CD14-positive monocyte (primary cell): ENCODE results near the gene PER1. TPM values are rescaled to one million over a fixed set of nuclear protein-coding genes. Genes with fewer than 3 reads are reported as not detected.

Experiments
- DNase-seq, 3 donors: peaks; one replicate each; pipeline ENCODE4 v3.0.0-alpha.2; 2011 to 2022
- H2AFZ ChIP-seq: 2 replicates; pipeline ENCODE4 v1.6.0; 2012; ENCODE audit warnings: mild to moderate bottlenecking, low read depth, low read length, inconsistent platforms; ENCODE audit not compliant: insufficient read depth, poor library complexity, severe bottlenecking
- H3K27ac ChIP-seq, 2 donors: 1 replicate in 1 of 2; 2 replicates in 1 of 2; pipeline ENCODE4 v1.5.1; 2012 to 2013; ENCODE audit warnings: low read length in 2 of 2, control low read depth in 1 of 2, inconsistent platforms in 1 of 2, low read depth in 1 of 2, mild to moderate bottlenecking in 1 of 2
- H3K27me3 ChIP-seq, 2 donors: one replicate each; pipeline versions ENCODE4 v1.6.0 to v1.6.1; 2011 to 2013; ENCODE audit warnings: low read length in 2 of 2; ENCODE audit not compliant: control insufficient read depth in 2 of 2, insufficient read depth in 2 of 2
- H3K36me3 ChIP-seq, 2 donors: replicated peaks in 1 of 2; 1 replicate in 1 of 2; 2 replicates in 1 of 2; pipeline versions ENCODE4 v1.5.1 to v1.6.1; 2012 to 2013; ENCODE audit warnings: low read length in 2 of 2, control low read depth in 1 of 2, inconsistent platforms in 1 of 2, mild to moderate bottlenecking in 1 of 2; ENCODE audit not compliant: insufficient read depth in 2 of 2, control insufficient read depth in 1 of 2
- H3K4me1 ChIP-seq, 2 donors: 1 replicate in 1 of 2; 2 replicates in 1 of 2; pipeline versions ENCODE4 v1.5.1 to v1.6.1; 2012 to 2013; ENCODE audit warnings: low read length in 2 of 2, control low read depth in 1 of 2, inconsistent platforms in 1 of 2, mild to moderate bottlenecking in 1 of 2, moderate library complexity in 1 of 2; ENCODE audit not compliant: insufficient read depth in 2 of 2, control insufficient read depth in 1 of 2
- H3K4me2 ChIP-seq: replicated peaks from 2 replicates; pipeline ENCODE3; 2012; ENCODE audit warnings: low read length, moderate library complexity, mild to moderate bottlenecking; ENCODE audit not compliant: poor library complexity, severe bottlenecking; ENCODE audit errors: extremely low read depth
- H3K4me3 ChIP-seq, 3 experiments: fragments of 200-600 bp in 1 of 3; sonication (generic) in 1 of 3; replicated peaks in 1 of 3; 1 replicate in 2 of 3; 2 replicates in 1 of 3; pipeline ENCODE4 v1.5.1; 2011 to 2013; ENCODE audit warnings: low read length in 3 of 3, mild to moderate bottlenecking in 3 of 3, control low read depth in 2 of 3, low read depth in 2 of 3, inconsistent platforms in 1 of 3, moderate library complexity in 1 of 3
- H3K79me2 ChIP-seq: 2 replicates; pipeline ENCODE4 v1.6.0; 2012; ENCODE audit warnings: mild to moderate bottlenecking, control low read depth, inconsistent platforms, low read length, moderate library complexity; ENCODE audit not compliant: insufficient read depth
- H3K9ac ChIP-seq: 2 replicates; pipeline ENCODE4 v1.6.0; 2017; ENCODE audit warnings: low read length, mild to moderate bottlenecking; ENCODE audit not compliant: insufficient read depth, poor library complexity, severe bottlenecking
- H3K9me3 ChIP-seq, 2 donors: replicated peaks in 1 of 2; 1 replicate in 1 of 2; 2 replicates in 1 of 2; pipeline versions ENCODE4 v1.5.1 to v1.6.1; 2012 to 2013; ENCODE audit warnings: low read length in 2 of 2, control low read depth in 1 of 2; ENCODE audit not compliant: control insufficient read depth in 1 of 2, insufficient read depth in 1 of 2
- H4K20me1 ChIP-seq: 2 replicates; pipeline ENCODE4 v1.6.0; 2012; ENCODE audit warnings: mild to moderate bottlenecking, low read length, control low read depth, moderate library complexity; ENCODE audit not compliant: insufficient read depth
- H3K27ac Mint-ChIP-seq, 7 donors: one replicate each; pipeline ENCODE4 v1.8.0; 2020; ENCODE audit warnings: mild to moderate bottlenecking in 7 of 7, mixed read lengths in 7 of 7, moderate library complexity in 6 of 7, inconsistent platforms in 2 of 7
- H3K27me3 Mint-ChIP-seq, 3 donors: one replicate each; pipeline ENCODE4 v1.8.0; 2021 to 2022; ENCODE audit warnings: low read depth in 3 of 3, mild to moderate bottlenecking in 3 of 3, mixed read lengths in 3 of 3, moderate library complexity in 3 of 3, inconsistent platforms in 1 of 3
- H3K36me3 Mint-ChIP-seq, 2 donors: one replicate each; pipeline ENCODE4 v1.8.0; 2020; ENCODE audit warnings: mixed read lengths in 2 of 2, inconsistent platforms in 1 of 2, mild to moderate bottlenecking in 1 of 2
- H3K4me1 Mint-ChIP-seq: one replicate; pipeline ENCODE4 v1.8.0; 2020; ENCODE audit warnings: mild to moderate bottlenecking, mixed read lengths
- H3K4me3 Mint-ChIP-seq, 2 donors: one replicate each; pipeline ENCODE4 v1.8.0; 2020; ENCODE audit warnings: mild to moderate bottlenecking in 2 of 2, mixed read lengths in 2 of 2, moderate library complexity in 1 of 2
- H3K9me3 Mint-ChIP-seq, 7 donors: one replicate each; pipeline ENCODE4 v1.8.0; 2020 to 2022; ENCODE audit warnings: mixed read lengths in 7 of 7, mild to moderate bottlenecking in 6 of 7, moderate library complexity in 6 of 7, inconsistent platforms in 2 of 7
- WGBS: methylation state at CpG from one replicate; pipeline ENCODE4 v1.1.5; 2013; ENCODE audit warnings: missing lambda C conversion rate; ENCODE audit not compliant: insufficient coverage; 5-methylcytosine and 5-hydroxymethylcytosine counted together
- intact Hi-C, 2 donors: fragments of 100-400 bp; cut with micrococcal nuclease; formaldehyde crosslinking; loops; one replicate each; pipeline versions ENCODE4 v1.15.0 to v1.15.1; 2023
- polyA plus RNA-seq, 3 donors: library from polyadenylated mRNA; depleted of rRNA in 1 of 3; unstranded in 2 of 3; stranded (reverse) in 1 of 3; fragments of 300-500 nt in 2 of 3; fragments of >200 nt in 1 of 3; fragmentation: Illumina TruSeq in 2 of 3; gene quantifications; 1 replicate in 2 of 3; 2 replicates in 1 of 3; pipeline ENCODE4 v1.2.3, GENCODE V29; 2012 to 2021
- TF ChIP-seq, protein P1 (sequence below): fragments of 200-600 bp; IDR thresholded peaks from one replicate; pipeline ENCODE4 v1.8.0; 2022; ENCODE audit warnings: antibody characterized with exemption, mild to moderate bottlenecking

The PER1 gene
- polyA plus RNA-seq, 3 donors, result 5.6 to 457 (median 9.6) TPM

DNA sequence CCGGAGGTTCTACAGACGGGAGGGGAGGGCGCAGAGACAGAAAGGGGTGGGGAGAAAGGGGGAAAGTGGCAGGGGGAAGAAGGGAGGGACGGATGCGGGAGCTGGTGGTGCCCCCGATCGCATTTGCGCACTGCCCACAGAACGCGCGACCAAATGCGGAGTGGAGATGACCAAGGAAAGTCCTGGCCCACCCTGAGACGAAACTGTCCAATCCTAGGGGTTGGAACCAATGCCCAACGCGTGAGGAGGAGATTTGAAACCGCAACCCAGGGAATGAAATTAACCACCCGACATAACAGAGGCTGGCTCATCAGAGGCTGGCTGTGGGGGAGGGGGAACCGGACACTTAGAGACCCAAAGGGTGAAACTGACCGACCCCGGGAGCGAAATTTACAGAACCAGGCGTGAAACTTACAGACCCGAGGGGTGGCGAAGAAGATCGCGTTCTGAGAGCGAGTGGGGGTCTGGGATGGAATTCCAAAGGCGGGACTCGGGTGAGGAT lies 29.7 kb downstream of the PER1 start:
- DNase-seq, result no peak
- peak overlapping the region; percentile 98 for H3K4me2 ChIP-seq
- H3K79me2 ChIP-seq, result no peaks in the 10 kb centered on the region
- H3K9me3 Mint-ChIP-seq, result peaks cover 0 to 47% (median 34%) of the 10 kb centered on the region in 7 donors
- peaks cover 25% of the 10 kb centered on the region for H4K20me1 ChIP-seq
- H3K9ac ChIP-seq, result peak overlapping the region; percentile 38
- peaks cover 77 to 89% (median 89%) of the 10 kb centered on the region in 3 donors for H3K27me3 Mint-ChIP-seq
- H3K4me1 ChIP-seq, result peaks cover 83 to 98% of the 10 kb centered on the region in 2 donors
- intact Hi-C loops, result loop anchor here (5.0 kb wide), 2 partner anchors 35 to 65 kb away; no protein-coding TSS in a partner anchor
- peak overlapping the region in 1 of 7 donors; percentile 61 for H3K27ac Mint-ChIP-seq
- TF ChIP-seq, protein P1, sequence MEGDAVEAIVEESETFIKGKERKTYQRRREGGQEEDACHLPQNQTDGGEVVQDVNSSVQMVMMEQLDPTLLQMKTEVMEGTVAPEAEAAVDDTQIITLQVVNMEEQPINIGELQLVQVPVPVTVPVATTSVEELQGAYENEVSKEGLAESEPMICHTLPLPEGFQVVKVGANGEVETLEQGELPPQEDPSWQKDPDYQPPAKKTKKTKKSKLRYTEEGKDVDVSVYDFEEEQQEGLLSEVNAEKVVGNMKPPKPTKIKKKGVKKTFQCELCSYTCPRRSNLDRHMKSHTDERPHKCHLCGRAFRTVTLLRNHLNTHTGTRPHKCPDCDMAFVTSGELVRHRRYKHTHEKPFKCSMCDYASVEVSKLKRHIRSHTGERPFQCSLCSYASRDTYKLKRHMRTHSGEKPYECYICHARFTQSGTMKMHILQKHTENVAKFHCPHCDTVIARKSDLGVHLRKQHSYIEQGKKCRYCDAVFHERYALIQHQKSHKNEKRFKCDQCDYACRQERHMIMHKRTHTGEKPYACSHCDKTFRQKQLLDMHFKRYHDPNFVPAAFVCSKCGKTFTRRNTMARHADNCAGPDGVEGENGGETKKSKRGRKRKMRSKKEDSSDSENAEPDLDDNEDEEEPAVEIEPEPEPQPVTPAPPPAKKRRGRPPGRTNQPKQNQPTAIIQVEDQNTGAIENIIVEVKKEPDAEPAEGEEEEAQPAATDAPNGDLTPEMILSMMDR, result no peak
- H3K36me3 ChIP-seq, result no peaks in the 10 kb centered on the region
- H2AFZ ChIP-seq, result peak overlapping the region; percentile 51
- WGBS, result 2% methylated on average over 16 of the region's 29 CpGs
- H3K36me3 Mint-ChIP-seq, result peaks cover 21 to 33% of the 10 kb centered on the region in 2 donors
- peaks cover 0 to 21% of the 10 kb centered on the region in 2 donors for H3K9me3 ChIP-seq
- no peak overlapping the region for H3K27ac ChIP-seq
- H3K4me3 Mint-ChIP-seq, result peak overlapping the region; percentile 81 to 97
- H3K4me1 Mint-ChIP-seq, result peaks cover 86% of the 10 kb centered on the region
- peaks cover 51 to 77% of the 10 kb centered on the region in 2 donors for H3K27me3 ChIP-seq
- peak overlapping the region; percentile 6 to 77 (median 12) for H3K4me3 ChIP-seq

DNA sequence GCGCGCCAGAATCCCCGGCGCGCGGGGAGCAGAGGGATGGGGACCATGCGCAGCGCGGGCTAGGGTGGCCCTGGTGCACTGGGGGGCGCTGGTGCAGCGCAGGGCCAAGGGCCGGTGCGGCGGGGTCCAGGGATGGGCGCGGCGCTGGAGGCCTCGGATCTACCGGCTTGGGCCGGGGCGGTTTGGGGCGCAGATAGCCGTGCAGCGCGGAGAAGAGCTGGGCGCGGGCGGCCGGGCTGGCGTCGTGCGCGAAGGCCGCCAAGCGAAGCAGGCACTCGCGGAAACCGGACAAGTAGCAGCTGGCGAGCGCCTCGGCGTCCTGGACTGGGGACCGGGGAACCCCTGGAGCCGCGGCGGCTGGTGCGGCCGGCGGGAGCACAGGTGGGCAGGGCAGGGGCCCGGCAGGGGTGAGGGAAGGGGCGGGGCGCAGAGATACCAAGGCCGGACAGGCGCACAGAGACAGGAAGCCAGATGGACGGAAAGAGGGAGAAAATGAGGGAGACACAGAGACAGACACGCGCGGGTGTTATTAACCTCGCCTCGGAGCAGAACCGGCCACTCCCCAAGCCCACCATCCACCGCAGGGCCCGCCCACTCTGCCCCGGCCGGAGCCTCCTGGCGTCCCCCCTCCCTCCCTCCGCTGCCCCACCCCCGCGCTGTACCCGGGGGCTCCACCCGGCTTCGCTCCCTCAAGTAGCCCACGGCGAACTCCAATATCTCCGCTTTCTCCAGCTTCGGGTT lies 30.4 kb downstream of the PER1 start:
- DNase-seq, result peak in 1 of 3 donors; percentile 43
- Histone ChIP-seq H3K4me2 (peak overlapping the region; percentile 98), H3K4me1 (peaks cover 82 to 98% of the 10 kb centered on the region in 2 donors), H3K27ac (no peak overlapping the region), H3K36me3 (no peaks in the 10 kb centered on the region), H2AFZ (peak overlapping the region; percentile 51), H3K79me2 (no peaks in the 10 kb centered on the region), H3K9ac (peak overlapping the region; percentile 38), H3K4me3 (peak overlapping the region; percentile 6 to 77 (median 12)), H3K27me3 (peaks cover 47 to 77% of the 10 kb centered on the region in 2 donors), H3K9me3 (peaks cover 0 to 21% of the 10 kb centered on the region in 2 donors), H4K20me1 (peaks cover 25% of the 10 kb centered on the region)
- Mint-ChIP-seq H3K36me3 (peaks cover 19 to 29% of the 10 kb centered on the region in 2 donors), H3K9me3 (peaks cover 0 to 50% (median 31%) of the 10 kb centered on the region in 7 donors), H3K27me3 (peaks cover 77 to 89% (median 89%) of the 10 kb centered on the region in 3 donors), H3K27ac (no peak overlapping the region), H3K4me1 (peaks cover 85% of the 10 kb centered on the region), H3K4me3 (peak overlapping the region; percentile 81 to 97)
- intact Hi-C loops, result loop anchor here (5.0 kb wide), 2 partner anchors 35 to 65 kb away; no protein-coding TSS in a partner anchor
- TF ChIP-seq, protein P1, result peak; percentile 39
- under 1% methylated on average over 61 of the region's 76 CpGs for WGBS
